ENCODE data around the gene CDHR4.
"Not testable (repeated sequence)": the region's sequence is repeated elsewhere in the genome, so short reads cannot be mapped to it uniquely, and the experiment has no call there.

The CDHR4 gene

DNA sequence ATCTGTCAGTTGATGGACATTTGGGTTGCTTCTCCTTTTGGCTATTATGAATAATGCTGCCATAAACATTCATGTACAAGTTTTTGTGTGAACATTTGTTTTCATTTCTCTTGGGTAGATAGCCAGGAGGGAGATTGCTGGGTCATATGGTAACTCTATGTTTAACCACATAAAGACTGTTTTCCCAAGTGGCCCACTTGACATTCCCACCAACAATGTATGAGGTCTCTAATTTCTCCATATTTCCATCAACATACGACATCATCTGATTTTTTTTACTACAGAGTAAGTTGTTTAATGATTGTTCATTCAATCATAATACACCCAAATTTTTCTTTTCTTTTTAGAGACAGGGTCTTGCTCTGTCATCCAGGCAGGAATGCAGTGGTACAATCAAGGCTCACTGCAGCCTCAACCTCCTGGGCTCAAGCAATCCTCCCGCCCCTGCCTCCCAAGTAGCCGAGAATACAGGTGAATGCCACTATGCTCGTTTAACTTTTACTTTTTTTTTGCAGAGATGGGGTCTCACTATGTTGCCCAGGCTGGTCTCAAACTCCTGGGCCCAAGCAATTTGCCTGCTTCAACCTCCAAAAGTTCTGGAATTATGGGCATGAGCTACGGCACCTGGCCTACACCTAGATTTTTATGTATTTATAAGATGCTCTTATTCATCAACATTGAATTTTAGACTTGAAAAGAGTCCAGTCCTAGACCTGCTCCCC is 20.2 kb downstream of the CDHR4 start:
- no peak overlapping the region for H3K4me3 ChIP-seq (ENCODE audit: control insufficient read depth, low read depth, low read length)
- TF ChIP-seq, protein P1, sequence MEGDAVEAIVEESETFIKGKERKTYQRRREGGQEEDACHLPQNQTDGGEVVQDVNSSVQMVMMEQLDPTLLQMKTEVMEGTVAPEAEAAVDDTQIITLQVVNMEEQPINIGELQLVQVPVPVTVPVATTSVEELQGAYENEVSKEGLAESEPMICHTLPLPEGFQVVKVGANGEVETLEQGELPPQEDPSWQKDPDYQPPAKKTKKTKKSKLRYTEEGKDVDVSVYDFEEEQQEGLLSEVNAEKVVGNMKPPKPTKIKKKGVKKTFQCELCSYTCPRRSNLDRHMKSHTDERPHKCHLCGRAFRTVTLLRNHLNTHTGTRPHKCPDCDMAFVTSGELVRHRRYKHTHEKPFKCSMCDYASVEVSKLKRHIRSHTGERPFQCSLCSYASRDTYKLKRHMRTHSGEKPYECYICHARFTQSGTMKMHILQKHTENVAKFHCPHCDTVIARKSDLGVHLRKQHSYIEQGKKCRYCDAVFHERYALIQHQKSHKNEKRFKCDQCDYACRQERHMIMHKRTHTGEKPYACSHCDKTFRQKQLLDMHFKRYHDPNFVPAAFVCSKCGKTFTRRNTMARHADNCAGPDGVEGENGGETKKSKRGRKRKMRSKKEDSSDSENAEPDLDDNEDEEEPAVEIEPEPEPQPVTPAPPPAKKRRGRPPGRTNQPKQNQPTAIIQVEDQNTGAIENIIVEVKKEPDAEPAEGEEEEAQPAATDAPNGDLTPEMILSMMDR (IDR thresholded peaks at IDR 0.05; ENCODE audit: control insufficient read depth, insufficient read depth, low read depth, low read length, missing control alignments): no peak
- no peak for DNase-seq (ENCODE audit: low read depth)

DNA sequence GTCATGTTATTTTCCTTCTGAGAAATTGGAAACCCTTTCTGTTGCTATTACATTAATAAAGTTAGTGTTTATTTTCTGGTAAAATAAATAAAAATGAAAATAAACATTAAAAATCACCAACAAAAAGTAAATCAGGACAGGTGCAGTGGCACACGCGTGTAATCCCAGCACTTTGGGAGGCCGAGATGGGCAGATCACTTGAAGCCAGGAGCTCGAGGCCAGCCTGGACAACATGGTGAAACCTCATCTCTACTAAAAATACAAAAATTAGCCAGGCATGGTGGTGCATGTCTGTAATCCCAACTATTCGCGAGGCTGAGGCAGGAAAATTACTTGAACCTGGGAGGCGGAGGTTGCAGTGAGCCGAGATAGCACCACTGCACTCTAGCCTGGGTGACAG is 23.6 kb downstream of the CDHR4 start:
- not testable (repeated sequence) for DNase-seq (ENCODE audit: low read depth)

DNA sequence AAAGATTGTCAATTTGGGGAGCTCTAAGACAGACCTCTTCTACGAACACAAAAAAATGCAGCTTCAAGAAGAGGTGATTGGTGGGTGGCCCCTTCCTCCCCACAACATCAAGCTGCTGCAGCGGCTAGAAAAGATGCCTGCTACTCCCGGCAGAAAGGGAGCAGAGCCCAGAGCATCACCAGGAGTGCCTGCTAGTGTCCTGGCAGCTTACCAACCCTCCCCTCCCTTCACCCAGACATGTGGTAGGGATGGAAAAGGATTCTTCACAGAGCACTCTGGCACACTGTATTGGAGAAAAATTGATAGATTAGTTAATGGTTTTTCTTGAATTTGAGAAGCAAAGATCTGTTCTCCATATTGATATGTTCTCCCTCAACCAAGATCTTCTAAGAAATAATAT is 24.1 kb downstream of the CDHR4 start:
- TF ChIP-seq, protein P1 (IDR thresholded peaks at IDR 0.05; ENCODE audit: control insufficient read depth, insufficient read depth, low read depth, low read length, missing control alignments): no peak
- no peak for DNase-seq (ENCODE audit: low read depth)
- no peak overlapping the region for H3K4me3 ChIP-seq (ENCODE audit: control insufficient read depth, low read depth, low read length)

More for the DNA sequence above, 23.6 kb downstream of the CDHR4 start:
- not testable (repeated sequence) for H3K4me3 ChIP-seq (ENCODE audit: control insufficient read depth, low read depth, low read length)

DNA sequence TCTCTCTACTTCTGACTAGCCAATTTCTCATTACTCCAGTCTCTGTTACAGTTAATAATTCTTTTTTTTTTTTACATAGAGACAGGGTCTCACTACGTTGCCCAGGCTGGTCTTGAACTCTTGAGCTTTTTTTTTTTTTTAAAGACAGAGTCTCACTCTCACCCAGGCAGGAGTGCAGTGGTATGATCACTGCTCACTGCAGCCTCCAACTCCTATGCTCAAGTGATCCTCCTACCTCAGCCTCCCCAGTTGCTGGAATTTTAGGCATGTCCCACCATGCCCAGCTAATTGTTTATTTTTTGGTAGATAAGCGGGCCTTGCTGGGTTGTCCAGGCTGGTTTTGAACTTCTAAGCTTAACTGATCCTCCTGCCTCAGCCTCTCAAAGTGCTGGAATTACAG is 27.0 kb downstream of the CDHR4 start:
- no peak for DNase-seq (ENCODE audit: low read depth)
- H3K4me3 ChIP-seq (ENCODE audit: control insufficient read depth, low read depth, low read length): no peak overlapping the region
- TF ChIP-seq, protein P1 (IDR thresholded peaks at IDR 0.05; ENCODE audit: control insufficient read depth, insufficient read depth, low read depth, low read length, missing control alignments): no peak

DNA sequence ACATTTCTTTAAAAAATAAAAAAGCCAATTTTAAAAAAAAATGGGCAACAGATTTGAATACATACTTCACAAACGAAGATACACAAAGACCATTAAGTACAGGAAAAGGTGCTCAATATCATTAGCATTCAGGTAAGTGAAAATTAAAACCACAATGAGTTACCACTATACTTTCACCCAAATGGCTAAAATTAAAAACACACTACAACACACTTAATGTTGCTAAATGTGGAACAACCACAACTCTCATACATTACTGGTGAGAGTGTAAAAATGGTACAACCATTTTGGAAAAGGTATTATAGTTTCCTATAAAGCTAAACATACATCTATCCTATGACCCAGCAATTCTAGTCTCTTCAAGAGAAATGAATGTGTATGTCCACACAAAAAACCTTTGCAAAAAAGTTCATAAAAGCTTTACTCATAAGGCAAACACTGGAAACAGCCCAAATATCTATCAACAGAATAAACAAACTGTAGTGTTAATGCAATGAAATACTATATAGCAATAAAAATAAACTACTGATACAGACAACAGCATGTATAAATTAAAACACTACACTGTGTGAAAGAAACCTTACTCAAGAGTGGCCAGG is 28.2 kb downstream of the CDHR4 start:
- TF ChIP-seq, protein P1 (IDR thresholded peaks at IDR 0.05; ENCODE audit: control insufficient read depth, insufficient read depth, low read depth, low read length, missing control alignments): no peak
- no peak overlapping the region for H3K4me3 ChIP-seq (ENCODE audit: control insufficient read depth, low read depth, low read length)
- DNase-seq (ENCODE audit: low read depth): no peak

DNA sequence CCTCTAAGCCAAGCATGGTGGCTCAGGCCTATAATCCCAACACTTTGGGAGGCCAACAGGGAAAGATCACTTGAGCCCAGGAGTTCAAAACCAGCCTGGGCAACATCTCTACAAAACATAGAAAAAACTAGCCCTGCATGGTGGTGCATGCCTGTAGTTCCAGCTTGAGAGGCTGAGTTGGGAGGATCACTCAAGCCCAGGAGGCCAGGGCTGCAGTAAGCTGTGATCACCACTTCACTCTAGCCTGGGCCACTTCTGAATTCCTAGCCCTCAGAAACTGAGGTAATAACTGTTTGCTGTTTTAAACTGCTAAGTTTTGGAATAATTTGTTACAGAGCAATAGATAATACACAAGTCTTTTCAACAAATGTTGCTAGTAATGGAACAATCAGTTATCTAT is 29.7 kb downstream of the CDHR4 start:
- H3K4me3 ChIP-seq (ENCODE audit: control insufficient read depth, low read depth, low read length): no peak overlapping the region
- TF ChIP-seq, protein P1 (IDR thresholded peaks at IDR 0.05; ENCODE audit: control insufficient read depth, insufficient read depth, low read depth, low read length, missing control alignments): no peak
- DNase-seq (ENCODE audit: low read depth): no peak

DNA sequence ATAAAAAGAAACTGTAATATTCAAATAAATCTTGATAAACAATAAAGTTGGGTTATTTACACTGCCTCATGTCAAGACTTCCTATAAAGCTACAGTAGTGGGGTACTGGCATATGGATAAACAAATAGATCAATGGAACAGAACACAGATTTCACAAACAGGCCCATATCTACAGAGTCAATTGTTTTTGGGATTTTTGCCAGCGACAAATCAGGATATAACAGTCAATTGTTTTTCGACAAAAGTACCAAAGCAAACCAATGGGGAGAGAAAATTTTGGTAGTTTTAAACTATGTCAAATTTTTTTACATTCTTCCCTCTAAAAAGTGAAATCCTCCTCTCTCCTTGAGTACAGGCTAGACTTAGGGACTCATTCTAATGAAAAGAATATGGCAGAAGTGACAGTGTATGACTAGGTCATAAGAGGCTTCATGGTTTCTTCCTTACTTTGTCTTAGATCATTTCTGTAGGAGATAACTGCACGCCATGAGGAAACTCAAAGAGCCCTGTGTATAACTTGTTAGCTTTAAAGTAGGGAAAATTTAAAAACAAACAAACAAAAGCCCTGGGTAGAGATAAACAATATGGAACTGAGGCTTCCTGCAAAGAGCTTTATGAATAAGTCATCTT is 30.3 kb downstream of the CDHR4 start:
- DNase-seq (ENCODE audit: low read depth): no peak

More for the DNA sequence above, 30.3 kb downstream of the CDHR4 start:
- TF ChIP-seq, protein P1 (IDR thresholded peaks at IDR 0.05; ENCODE audit: control insufficient read depth, insufficient read depth, low read depth, low read length, missing control alignments): no peak
- H3K4me3 ChIP-seq (ENCODE audit: control insufficient read depth, low read depth, low read length): no peak overlapping the region
